EL (cell line): ENCODE data around the gene GSTT2B.
"Not testable (repeated sequence)": the region's sequence is repeated elsewhere in the genome, so short reads cannot be mapped to it uniquely, and the experiment has no call there.

Source experiments
- DNase-seq: peaks from one replicate; pipeline ENCODE4 v3.0.0-alpha.2; 2016

The GSTT2B gene

DNA sequence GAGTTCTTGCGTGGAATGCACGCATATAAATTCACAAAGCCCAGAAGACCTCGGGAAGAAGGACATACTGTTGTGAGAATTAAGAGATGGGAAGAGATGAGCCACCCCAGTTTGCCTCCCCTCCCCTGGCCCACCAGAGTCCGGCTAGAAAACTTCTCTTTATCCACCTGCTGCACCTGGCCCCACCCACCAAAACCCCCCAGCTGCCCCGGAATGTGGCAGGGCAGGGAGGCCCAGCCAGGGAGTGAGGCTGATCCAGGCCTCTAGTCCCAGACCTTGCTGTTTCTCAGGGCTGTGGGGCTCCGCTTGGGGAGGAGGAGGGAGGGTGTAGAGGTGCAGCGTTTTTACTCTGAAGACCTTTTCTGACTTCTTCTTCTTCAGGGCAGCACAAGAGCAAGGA, 19.6 kb upstream of the GSTT2B start:
- not testable (repeated sequence) for DNase-seq

DNA sequence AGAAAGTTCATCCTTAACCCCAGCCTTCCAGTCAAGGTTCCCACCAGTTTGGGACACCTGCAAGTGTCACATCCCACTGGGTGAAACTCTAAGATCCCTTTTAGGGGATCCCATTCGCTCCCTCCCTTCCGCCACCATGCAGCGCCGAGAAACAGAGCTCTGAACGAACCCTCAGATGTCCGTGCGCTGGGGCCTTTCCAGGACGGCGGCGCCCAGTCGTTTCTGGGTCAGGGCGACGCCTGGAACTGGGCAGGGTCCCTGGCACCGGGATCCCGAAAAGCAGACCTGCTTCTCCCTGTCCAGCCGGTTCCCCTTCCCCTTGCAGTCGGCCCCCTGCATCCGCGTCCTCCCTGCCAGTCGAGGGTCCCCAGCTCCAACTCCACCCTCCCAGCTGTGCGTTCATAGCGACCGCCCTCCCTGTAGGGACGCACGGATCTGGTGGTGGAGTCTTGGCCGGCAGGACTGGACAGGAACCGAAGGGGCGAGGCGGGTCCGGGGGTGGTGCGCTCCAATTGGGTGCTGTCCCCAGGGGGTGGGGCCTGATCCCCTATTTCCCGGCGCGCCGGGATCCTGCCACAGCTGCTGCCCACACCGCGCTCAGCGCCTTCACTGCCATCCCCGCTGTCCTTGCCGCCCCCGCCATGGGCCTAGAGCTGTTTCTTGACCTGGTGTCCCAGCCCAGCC, 18.7 kb upstream of the GSTT2B start, which contains the start of gene GSTT2:
Gene GSTT2, plus strand, starts transcription at position 578 of the 684 bp plus-strand sequence.
- DNase-seq = not testable (repeated sequence)

DNA sequence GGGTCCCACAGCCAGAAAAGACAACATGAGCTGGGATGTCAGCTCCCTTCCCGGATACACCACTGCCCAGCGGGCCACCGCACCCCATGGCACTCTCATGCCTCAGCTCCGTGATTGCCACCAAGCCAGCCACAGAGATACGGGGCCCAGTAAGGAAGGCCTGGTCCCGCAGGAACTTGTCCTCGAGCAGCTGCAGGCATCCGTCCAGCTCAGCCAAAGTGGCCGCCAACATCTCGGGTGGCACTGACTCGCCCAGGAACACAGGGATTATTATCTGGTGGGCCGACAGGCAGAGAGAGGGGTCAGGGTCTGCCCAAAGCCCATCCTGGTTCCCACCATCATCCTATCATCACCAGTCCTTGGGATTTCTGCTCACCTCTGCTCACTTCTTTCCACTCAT, 16.3 kb upstream of the GSTT2B start:
- not testable (repeated sequence) for DNase-seq

DNA sequence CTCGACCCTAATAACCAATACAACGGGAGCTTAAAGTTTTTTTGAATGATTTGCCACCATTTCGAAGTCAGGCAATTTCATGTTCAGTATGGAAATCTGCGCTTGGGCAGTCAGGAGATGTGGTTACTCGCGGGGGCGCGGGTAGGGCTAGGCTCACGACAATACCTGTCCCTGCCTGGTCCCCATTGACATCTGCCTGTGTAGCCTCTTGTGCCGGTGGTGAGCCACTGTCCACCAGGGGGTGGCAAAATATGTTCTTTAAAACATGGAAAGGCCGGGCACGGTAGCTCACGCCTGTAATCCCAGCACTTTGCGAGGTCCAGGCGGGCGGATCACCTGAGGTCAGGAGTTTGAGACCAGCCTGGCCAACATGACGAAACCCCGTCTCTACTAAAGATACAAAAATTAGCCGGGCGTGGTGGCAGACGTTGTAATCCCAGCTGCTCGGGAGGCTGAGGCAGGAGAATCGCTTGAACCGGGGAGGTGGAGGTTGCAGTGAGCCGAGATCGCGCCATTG, 13.9 kb upstream of the GSTT2B start:
- DNase-seq = not testable (repeated sequence)

DNA sequence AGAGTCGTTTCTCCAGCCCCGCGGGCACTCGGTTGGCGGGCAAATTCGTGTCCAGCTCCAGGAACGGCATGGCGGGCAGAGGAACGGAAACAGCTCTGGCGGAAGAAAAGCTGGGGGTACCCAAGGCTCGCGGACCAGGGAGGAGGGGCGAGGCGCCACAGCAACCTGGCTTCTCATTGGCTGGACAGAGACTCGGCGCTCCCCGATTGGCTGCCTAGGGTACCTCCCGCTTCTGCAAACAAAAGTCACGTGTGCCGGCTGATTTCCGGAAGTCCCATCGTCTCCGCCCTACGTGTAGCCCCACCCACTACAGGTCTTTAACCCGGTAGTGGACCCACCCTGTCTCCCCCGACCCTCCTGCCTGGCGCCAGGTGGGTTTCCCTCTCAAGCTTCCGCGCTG, 13.3 kb upstream of the GSTT2B start, which contains the start of gene DDT:
Gene DDT, minus strand, starts transcription at position 97 of the 400 bp plus-strand sequence. Its CDS starts 27 bp downstream, at position 70.
- not testable (repeated sequence) for DNase-seq

DNA sequence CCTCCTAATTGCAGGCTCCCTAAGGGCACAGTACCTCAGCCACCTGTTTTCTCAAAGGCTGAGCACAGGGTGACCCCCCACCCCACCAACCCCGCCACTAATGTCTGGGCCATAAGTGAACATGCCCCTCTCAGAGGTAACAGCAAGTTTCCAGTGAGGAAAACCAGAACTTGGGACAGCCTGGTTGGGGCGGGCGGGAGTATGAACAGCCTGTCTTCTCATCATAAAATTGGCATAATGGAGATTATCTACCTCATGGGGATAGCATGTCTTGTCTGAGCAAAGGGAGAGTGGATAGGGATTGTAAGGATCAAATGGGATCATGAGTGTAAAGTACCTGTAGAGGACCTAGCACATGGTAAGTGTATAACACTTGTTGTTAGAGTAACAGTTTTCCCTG, 10.9 kb upstream of the GSTT2B start:
- not testable (repeated sequence) for DNase-seq

DNA sequence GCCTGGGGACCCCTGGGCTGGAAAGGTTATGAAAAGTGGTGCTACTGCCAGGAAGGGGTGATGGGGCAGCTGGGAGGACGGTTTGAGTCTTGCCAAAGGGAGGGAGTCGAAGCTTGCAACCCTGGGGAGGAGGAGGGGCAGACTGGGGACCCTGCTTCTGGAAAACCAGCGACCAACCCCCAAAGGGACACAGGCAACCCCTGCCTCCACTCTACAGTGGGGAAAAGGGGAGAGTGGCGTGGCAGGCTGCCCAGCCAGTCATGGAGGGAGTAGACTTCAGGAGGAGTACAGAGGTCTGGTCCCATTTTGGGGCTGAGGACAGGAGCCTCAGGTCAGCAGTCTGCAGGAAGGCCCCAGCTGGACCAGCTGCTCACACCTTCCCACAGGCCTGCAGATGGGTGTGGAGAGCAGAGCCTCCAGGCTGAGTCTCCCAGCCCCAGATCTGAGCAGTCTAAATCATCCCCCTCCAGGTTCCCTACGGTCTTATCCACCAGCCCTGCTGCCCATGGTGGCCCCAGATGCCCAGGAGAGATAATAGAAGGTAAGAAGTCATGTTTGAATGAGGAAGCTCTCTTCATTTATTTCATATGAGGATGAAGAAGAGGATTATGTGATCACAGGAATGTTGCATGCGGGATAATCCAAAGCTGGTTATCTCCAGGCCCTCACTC, 10.0 kb upstream of the GSTT2B start:
- DNase-seq = no peak

DNA sequence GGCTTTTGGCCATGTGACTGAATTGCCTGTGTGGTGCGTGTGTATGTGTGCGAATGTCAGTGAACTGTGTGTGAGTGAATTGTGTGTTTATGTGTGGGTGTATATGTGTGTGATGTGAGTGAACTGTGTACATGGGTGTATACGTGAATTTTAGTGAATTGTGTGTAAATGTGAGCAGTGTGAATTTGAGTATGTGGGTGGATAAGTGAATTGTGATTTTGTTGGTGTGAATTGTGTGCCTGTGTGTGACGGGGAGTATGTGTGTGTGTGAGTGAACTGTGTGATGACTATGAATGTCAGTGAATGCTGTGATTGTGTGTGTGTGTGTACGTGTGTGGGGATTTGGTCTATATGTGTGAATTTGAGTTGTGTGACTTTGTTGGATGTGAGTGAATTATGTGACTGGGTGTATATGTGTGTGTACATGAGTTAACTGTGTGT, 9.2 kb upstream of the GSTT2B start:
- DNase-seq = no peak

DNA sequence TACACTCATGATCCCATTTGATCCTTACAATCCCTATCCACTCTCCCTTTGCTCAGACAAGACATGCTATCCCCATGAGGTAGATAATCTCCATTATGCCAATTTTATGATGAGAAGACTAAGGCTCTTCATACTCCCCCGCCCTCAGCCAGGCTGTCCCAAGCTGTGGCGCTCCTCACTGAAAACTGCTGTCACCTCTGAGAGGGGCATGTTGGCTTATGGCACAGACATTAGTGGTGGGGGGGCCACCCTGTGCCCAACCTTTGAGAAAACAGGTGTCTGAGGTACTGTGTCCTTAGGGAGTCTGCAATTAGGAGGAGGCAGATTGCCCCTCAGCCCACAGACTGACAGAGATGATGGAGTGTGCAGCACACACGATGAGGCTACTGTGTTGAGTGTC, 8.1 kb upstream of the GSTT2B start:
- no peak for DNase-seq

DNA sequence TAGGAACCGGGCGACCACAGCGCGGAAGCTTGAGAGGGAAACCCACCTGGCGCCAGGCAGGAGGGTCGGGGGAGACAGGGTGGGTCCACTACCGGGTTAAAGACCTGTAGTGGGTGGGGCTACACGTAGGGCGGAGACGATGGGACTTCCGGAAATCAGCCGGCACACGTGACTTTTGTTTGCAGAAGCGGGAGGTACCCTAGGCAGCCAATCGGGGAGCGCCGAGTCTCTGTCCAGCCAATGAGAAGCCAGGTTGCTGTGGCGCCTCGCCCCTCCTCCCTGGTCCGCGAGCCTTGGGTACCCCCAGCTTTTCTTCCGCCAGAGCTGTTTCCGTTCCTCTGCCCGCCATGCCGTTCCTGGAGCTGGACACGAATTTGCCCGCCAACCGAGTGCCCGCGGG, 5.6 kb upstream of the GSTT2B start, which contains the start of gene DDTL:
Gene DDTL, plus strand, starts transcription at position 321 of the 400 bp plus-strand sequence. Its CDS starts 27 bp downstream, at position 348.
- not testable (repeated sequence) for DNase-seq

DNA sequence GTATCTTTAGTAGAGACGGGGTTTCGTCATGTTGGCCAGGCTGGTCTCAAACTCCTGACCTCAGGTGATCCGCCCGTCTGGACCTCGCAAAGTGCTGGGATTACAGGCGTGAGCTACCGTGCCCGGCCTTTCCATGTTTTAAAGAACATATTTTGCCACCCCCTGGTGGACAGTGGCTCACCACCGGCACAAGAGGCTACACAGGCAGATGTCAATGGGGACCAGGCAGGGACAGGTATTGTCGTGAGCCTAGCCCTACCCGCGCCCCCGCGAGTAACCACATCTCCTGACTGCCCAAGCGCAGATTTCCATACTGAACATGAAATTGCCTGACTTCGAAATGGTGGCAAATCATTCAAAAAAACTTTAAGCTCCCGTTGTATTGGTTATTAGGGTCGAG, 5.1 kb upstream of the GSTT2B start:
- not testable (repeated sequence) for DNase-seq

DNA sequence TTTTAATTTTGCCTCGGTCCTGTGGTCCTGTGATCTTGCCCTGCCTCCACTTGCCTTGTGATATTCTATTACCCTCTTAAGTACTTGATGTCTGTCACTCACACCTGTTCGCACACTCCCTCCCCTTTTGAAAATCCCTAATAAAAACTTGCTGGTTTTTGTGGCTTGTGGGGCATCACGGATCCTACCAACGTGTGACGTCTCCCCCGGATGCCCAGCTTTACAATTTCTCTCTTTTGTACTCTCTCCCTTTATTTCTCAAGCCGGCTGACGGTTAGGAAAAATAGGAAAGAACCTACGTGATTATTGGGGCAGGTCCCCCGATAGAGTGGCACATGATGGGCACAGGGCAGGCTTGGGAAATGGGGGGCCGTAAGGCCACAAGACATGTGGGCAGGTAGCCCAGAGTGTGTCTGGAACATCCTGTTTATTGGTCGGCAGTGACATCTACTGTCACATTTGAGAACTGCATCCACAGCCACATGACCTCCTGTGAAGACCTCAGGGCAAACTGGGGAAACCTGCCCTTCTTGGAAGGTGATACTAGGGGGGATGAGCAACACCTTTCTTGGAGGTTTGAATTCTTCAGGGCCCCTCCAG, 4.6 kb downstream of the GSTT2B start:
- peak; percentile 67 for DNase-seq

DNA sequence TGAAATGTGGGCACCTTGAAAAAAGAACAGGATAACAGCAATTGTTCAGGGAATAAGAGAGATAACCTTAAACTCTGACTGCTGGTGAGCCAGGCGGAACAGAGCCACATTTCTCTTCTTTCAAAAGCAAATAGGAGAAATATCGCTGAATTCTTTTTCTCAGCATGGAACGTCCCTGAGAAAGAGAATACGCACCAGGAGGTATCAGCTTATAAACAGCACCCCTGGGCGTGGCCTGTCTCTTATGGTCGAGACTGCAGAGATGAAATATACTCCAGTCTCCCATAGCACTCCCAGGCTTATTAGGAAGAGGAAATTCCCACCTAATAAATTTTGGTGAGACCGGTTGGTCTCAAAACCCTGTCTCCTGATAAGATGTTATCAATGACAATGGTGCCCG, 5.1 kb downstream of the GSTT2B start:
- DNase-seq = not testable (repeated sequence)

DNA sequence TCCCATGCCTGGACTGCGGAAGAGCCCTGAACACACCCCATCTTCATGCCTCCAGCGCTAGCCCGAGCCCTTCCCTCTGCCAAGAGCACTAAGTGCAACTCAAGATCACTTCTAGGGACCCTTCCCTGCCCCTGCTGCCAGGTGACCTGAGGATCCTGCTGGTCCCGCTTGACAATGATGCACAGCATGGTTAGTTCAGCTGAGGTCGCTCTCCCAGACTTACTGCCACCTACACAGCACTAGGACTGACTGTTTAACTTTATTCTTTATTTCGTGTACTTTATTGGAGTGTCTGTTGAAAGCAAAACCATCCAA, 6.0 kb downstream of the GSTT2B start:
- not testable (repeated sequence) for DNase-seq

DNA sequence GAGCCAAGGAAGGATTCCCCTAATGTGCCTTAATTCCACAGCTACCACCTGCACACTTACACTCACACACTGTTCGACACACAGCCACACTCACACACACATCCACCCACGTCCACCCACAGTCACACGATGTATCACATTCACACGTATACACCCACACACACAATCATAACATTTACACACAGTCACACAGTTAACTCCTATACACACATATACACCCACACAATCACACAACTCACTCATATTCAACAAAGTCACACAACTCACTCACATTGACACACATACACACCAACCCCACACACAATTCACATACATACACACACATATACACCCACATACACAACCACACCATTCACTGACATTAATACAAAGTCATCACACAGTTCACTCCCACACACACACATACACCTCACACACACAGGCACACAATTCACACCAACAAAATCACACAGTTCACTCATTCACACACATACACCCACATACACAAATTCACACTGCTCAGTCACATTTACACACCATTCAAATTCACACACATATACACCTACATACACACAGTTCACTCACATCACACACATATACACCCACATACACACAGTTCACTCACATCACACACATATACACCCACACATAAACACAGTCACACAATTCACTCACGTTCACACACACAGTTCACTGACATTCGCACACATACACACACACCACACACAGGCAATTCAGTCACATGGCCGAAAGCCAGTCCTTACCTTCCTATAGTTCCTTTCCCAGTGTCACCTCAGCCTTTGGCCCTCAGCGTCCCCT, 6.6 kb downstream of the GSTT2B start:
- DNase-seq = not testable (repeated sequence)

DNA sequence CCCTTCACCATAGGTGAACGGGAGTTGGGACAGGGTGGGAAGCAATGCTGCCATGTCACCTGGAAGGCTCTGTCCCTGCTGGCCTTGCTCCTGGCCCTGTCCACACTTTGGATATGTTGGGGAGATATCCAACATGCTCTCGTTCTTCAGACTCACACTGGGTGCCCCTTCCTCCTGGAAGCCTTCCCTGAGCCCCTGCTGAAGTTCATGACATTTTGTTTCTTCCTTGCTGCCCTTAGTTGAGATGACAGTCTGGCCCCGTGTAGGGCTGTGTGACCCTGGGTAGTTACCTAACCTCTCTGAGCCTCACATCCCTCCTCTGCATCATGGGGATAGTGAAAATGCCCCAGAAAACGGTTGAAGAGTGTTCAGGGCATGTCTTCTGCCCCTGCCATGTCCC, 7.5 kb downstream of the GSTT2B start:
- DNase-seq = not testable (repeated sequence)

DNA sequence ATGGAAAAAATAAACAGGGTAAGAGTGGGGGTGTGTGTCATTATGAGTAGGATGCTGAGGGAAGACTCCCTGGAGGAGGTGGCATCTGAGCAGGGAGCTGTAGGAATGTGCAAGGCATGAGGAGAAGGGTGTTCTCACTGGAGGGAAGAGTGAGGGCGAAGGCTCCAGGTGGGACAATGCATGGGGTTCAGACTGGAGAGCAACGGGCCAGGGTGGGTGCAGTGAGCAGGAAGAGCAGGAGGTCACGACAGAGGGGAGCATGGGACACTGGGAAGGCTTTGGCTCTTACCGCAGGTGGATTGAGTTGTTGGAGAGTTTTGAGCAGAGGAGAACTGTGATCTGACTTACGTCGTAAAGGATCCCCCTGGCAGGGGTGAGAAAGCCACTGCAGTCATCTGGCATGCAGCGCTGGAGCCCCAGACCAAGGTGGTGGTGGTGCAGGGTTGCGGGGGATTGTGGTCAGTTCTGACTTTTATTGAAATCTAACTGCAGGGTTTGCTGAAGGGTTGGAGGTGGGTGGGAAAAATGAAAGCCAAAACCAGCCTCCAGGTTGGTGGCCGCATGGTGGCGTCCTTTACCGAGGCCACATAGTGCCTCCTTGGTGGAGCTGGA, 8.1 kb downstream of the GSTT2B start:
- not testable (repeated sequence) for DNase-seq

DNA sequence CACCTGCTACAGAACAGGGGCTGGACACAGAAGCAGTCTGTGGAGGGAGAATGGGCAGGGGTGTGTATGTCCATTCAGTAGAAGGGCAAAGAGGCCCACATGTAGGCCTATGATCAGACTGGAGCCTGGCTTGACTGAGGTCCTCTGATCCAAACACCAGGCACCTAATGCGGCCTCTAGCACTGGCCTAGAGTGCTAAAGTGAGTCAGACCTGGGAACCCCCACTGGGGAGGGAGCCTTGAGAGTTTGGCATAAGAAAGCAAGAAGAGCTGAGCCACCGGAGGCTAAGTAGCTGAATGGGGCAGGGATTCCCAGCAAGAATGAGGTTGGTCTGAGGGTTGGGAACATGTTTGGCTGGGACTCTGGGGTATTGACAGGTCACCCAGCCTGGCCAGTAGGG, 9.6 kb downstream of the GSTT2B start:
- peak; percentile 25 for DNase-seq

DNA sequence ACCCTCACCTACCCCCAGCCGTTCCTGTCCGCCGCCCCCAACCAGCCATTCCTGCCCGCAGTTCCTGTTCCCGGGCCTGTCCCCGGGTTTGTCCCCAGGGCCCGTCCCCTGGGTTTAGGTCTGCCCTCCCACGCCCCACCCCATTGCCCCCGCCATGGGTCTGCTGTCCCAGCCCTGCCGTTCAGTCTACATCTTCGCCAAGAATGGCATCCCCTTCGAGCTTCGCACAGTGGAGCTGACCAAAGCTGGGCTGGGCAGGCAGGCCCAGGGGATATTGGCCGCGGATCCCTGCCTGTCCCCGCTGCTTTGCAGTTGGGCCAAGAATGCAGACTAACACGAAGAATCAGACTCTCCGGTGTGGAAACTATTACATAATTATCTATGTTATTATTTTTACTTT, 11.2 kb downstream of the GSTT2B start:
- DNase-seq = not testable (repeated sequence)

DNA sequence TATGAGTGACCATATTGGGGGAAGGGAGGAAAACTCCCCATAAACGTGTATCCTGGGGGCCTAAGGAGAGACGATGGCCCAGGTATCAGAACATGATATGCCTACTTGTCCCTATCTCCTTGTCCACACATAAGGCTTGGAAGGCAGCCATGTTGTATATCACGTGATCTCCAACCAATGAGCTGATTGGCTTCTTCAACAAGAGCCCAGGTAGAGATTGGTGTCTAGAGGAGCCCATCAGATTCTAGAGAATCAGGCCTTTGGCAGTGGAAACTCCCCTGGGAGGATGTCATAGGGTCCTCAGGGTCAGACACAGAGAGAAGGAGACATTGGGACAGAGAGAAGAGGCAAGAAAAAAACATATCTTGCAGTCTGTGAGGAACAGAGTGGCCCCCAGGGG, 13.6 kb downstream of the GSTT2B start:
- not testable (repeated sequence) for DNase-seq

DNA sequence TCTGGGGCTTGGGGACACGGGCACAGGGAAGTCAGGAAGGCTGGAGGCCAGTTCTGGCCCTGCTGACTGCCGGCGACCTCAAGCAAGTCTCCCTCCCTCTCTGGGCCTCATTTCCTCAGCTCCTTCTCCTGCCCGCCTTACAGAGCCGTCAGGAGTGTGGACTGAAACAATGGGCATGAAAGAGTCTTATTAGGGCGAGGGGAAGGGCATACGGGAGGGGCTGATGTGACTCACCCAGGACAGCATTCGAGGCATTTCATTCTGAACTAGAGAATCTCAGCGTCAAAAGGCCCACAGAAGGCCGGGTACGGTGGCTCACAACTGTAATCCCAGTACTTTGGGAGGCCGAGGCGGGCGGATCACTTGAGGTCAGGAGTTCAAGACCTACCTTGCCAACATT, 20.8 kb downstream of the GSTT2B start:
- not testable (repeated sequence) for DNase-seq

DNA sequence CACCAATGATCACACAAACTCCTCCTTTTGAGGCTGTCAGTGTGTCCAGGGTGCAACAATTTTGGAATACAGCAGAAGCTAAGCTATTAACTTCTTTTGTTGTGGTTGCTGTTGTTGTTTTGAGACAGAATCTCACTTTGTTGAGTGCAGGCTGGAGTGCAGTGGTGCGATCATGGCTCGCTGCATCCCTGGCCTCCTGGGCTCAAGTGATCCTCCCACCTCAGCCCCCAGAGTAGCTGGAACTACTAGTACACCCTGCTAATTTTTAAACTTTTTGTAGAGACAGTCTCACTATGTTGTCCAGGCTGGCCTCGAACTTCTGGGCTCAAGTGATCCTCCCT, 22.0 kb downstream of the GSTT2B start:
- DNase-seq = no peak
